ENCODE data around the gene SDHAF2.
"Not testable (repeated sequence)": the region's sequence is repeated elsewhere in the genome, so short reads cannot be mapped to it uniquely, and the experiment has no call there.

Gene SDHAF2

GRCh38 chr11:61429691-61430582 is at the start of gene SDHAF2, which contains the start of gene CPSF7:
Gene SDHAF2 (plus strand): TSS chr11:61430124. CDS start chr11:61430147, 23 bp downstream.
Gene CPSF7 (minus strand): TSS chr11:61429975. CDS start chr11:61429235, 740 bp downstream.
- peak; percentile 98 for DNase-seq (ENCODE audit: low read depth)

GRCh38 chr11:61380884-61381283 is 49.0 kb upstream of the SDHAF2 start:
- DNase-seq (ENCODE audit: low read depth) = no peak

- DNase-seq (ENCODE audit: low read depth) = not testable (repeated sequence)
These were observed 46.1 kb upstream of the SDHAF2 start for GRCh38 chr11:61383859-61384258.

GRCh38 chr11:61384271-61385242 is 45.4 kb upstream of the SDHAF2 start:
- DNase-seq (ENCODE audit: low read depth) = no peak

GRCh38 chr11:61390161-61390560 is 39.8 kb upstream of the SDHAF2 start:
- DNase-seq (ENCODE audit: low read depth) = no peak

GRCh38 chr11:61392981-61393595 is 36.8 kb upstream of the SDHAF2 start:
- DNase-seq (ENCODE audit: low read depth) = no peak

GRCh38 chr11:61401173-61401572 is 28.8 kb upstream of the SDHAF2 start:
- DNase-seq (ENCODE audit: low read depth) = no peak

GRCh38 chr11:61401573-61401972 is 28.4 kb upstream of the SDHAF2 start:
- DNase-seq (ENCODE audit: low read depth) = no peak

GRCh38 chr11:61403658-61404057 is 26.3 kb upstream of the SDHAF2 start:
- no peak for DNase-seq (ENCODE audit: low read depth)

GRCh38 chr11:61404103-61404502 is 25.8 kb upstream of the SDHAF2 start:
- DNase-seq (ENCODE audit: low read depth) = no peak

- DNase-seq (ENCODE audit: low read depth) = no peak
These were observed 25.3 kb upstream of the SDHAF2 start for GRCh38 chr11:61404641-61405040.

- DNase-seq (ENCODE audit: low read depth) = no peak
These were observed 23.9 kb upstream of the SDHAF2 start for GRCh38 chr11:61406067-61406466.

- DNase-seq (ENCODE audit: low read depth) = no peak
These were observed 22.8 kb upstream of the SDHAF2 start for GRCh38 chr11:61406991-61407728.

GRCh38 chr11:61411589-61411988 is 18.3 kb upstream of the SDHAF2 start:
- no peak for DNase-seq (ENCODE audit: low read depth)

GRCh38 chr11:61413496-61413895 is 16.4 kb upstream of the SDHAF2 start:
- no peak for DNase-seq (ENCODE audit: low read depth)

GRCh38 chr11:61414547-61414946 is 15.4 kb upstream of the SDHAF2 start:
- no peak for DNase-seq (ENCODE audit: low read depth)

- DNase-seq (ENCODE audit: low read depth) = no peak
These were observed 14.5 kb upstream of the SDHAF2 start for GRCh38 chr11:61415381-61415780.

- DNase-seq (ENCODE audit: low read depth) = no peak
These were observed 13.0 kb upstream of the SDHAF2 start for GRCh38 chr11:61416941-61417340.

- DNase-seq (ENCODE audit: low read depth) = no peak
These were observed 12.3 kb upstream of the SDHAF2 start for GRCh38 chr11:61417670-61418069.

- DNase-seq (ENCODE audit: low read depth) = no peak
These were observed 11.8 kb upstream of the SDHAF2 start for GRCh38 chr11:61418136-61418535.

GRCh38 chr11:61422226-61422625 is 7.7 kb upstream of the SDHAF2 start:
- DNase-seq (ENCODE audit: low read depth) = no peak

All from activated T-cell treated with anti-CD3 and anti-CD28 coated beads for 24 hours (primary cell).